Activated naive CD4-positive, alpha-beta T cell (primary cell): ENCODE results near the gene SAA4.
"Not testable (repeated sequence)": the region's sequence is repeated elsewhere in the genome, so short reads cannot be mapped to it uniquely, and the experiment has no call there.

ENCODE experiments used
- DNase-seq, 4 experiments: peaks; one replicate each; lab custom pipeline; 2025; lab: John Stamatoyannopoulos, UW

Gene SAA4

DNA sequence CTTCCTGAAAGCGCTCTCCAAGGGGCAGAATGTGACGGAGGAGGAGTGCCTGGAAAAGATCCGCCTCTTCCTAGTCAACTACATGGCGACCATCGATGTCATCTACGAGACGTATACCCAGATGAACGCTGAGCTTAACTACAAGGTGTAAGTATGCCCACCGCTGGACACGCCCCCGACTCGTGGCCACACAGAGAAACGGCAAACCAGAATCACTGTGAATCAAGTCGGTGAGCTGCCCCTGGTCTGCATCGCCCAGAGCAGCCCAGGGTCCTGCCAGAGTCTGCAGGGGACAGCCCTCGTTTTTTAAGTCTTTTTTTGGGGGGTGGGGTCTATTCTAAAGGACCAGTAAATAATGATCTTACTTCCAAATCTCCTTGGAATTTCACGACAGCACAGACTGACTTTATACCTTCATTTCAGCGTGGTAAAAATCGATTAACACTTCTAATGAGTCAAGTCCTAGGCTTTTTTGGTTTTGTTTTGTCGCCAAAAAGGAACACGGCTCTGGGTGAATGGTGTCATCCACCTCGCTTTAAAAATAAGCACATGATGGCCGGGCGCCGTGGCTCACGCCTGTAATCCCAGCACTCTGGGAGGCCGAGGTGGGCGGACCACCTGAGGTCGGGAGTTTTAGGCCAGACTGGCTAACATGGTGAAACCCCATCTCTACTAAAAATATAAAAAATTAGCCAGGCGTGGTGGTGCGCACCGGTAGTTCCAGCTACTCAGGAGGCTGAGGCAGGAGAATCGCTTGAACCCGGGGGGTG, 46.9 kb downstream of the SAA4 start:
- not testable (repeated sequence) for DNase-seq

DNA sequence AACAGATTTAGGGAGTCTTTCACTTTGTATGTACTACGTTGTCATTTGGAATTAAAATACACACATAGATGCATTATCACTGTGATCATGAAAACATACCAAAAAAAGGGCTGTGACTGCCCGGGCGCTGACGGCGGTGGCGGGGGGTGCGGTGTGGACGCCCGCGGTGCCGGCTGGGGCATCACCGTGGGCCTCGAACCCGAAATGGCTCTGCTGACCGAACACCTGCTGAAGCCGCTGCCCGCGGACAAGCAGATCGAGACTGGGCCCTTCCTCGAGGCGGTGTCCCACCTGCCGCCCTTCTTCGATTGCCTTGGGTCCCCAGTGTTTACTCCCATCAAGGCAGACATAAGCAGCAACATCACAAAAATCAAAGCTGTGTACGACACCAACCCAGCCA, 47.8 kb downstream of the SAA4 start:
- DNase-seq = no peak
